Breast epithelium (tissue), 4 donors: Measurements from ENCODE around the gene PNKD. TPM values are rescaled to one million over a fixed set of nuclear protein-coding genes. Genes with fewer than 3 reads are reported as not detected.

ENCODE experiments used
- DNase-seq, 2 donors: peaks; one replicate each; pipeline ENCODE4 v3.0.0-alpha.2; 2019; ENCODE audit warnings: low spot score in 2 of 2
- H3K27ac ChIP-seq, 2 donors: fragments of 200-600 bp; sonication (generic) in 1 of 2; one replicate each; pipeline ENCODE4 v1.5.1; 2016 to 2019; ENCODE audit warnings: mild to moderate bottlenecking in 1 of 2
- H3K27me3 ChIP-seq, 2 donors: fragments of 200-600 bp; sonication (generic) in 1 of 2; one replicate each; pipeline versions ENCODE4 v1.5.1 to v1.6.0; 2017 to 2019; ENCODE audit warnings: control low read depth in 1 of 2, mild to moderate bottlenecking in 1 of 2
- H3K36me3 ChIP-seq: fragments of 200-600 bp; one replicate; pipeline ENCODE4 v1.5.1; 2019
- H3K4me1 ChIP-seq, 2 donors: fragments of 200-600 bp; sonication (generic); one replicate each; pipeline ENCODE4 v1.5.1; 2016 to 2019; ENCODE audit warnings: control low read depth in 1 of 2
- H3K4me3 ChIP-seq, 3 donors: fragments of 200-600 bp; sonication (generic); 1 replicate in 2 of 3; 2 replicates in 1 of 3; pipeline ENCODE4 v1.5.1; 2016 to 2019; ENCODE audit warnings: mild to moderate bottlenecking in 3 of 3, moderate library complexity in 2 of 3
- H3K9me3 ChIP-seq, 2 donors: fragments of 200-600 bp; sonication (generic) in 1 of 2; one replicate each; pipeline ENCODE4 v1.5.1; 2016 to 2019; ENCODE audit warnings: control low read depth in 1 of 2
- POLR2A ChIP-seq: fragments of 450-650 bp; IDR thresholded peaks from one replicate; pipeline ENCODE4 v1.6.1; 2016; ENCODE audit warnings: antibody characterized with exemption, mild to moderate bottlenecking, moderate library complexity
- POLR2AphosphoS5 ChIP-seq, 3 donors: sonication (generic); formaldehyde crosslinking; IDR thresholded peaks; one replicate each; pipeline ENCODE4 v1.6.1; 2017; ENCODE audit warnings: antibody characterized with exemption in 3 of 3
- intact Hi-C: fragments of 100-400 bp; cut with DNase I; formaldehyde crosslinking; loops from one replicate; pipeline ENCODE4 v1.15.1; 2023; ENCODE audit warnings: low total_unique reads
- total RNA-seq, 3 donors: library from RNA; depleted of rRNA; stranded (reverse); fragments of >200 nt; gene quantifications; one replicate each; pipeline ENCODE4 v1.1.0, GENCODE V29; 2016
- TF ChIP-seq, protein P1 (sequence below), 3 donors: fragments of 450-650 bp; IDR thresholded peaks; one replicate each; pipeline ENCODE4 v1.5.1; 2016 to 2017; ENCODE audit warnings: antibody characterized with exemption in 3 of 3, mild to moderate bottlenecking in 3 of 3, moderate library complexity in 3 of 3

The PNKD gene
- total RNA-seq, 3 donors from 2014 or later, result 30.2 to 48.3 (median 35.6) TPM

DNA sequence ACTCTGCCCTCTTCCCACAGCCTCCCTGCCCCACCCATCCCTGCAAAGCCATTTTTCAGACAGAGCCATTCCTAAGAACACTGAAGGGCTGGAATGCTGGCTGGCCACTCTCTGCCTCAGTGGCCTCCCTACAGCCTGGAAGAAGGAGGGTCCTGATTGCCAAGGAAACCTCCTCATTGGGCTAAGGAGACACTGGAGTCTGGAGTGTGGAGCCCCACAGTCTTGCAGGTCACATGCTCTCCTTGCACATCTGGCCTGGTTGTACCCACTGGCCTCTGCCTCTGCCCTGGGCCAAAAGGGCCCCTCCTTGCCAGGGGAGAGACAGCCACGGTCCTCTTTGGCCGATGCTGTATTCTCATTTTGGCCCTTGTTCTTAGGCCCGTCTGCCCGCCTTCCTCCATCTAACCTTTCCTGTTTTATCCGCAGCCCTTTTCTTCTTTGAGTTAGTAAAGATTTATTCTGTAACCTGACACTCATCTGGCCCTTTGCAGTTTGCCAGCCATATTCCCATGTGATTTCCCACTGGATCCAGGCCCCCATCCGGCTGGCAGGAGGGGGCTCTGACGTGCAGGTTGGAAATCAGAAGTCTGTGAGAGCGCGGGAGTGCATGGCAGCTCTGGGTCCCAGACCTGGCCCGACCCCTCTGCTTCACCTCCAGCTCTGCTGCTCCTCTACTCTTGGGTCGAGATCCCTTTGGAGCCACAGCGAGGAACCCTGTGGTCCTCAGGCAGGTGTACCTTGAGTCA is 75.3 kb downstream of the PNKD start:
- H3K27ac ChIP-seq, result no peak overlapping the region
- intact Hi-C loops, result no loop called here
- H3K27me3 ChIP-seq, result no peaks in the 10 kb centered on the region
- H3K9me3 ChIP-seq, result no peaks in the 10 kb centered on the region
- H3K36me3 ChIP-seq, result no peaks in the 10 kb centered on the region
- H3K4me1 ChIP-seq, result no peaks in the 10 kb centered on the region
- no peak overlapping the region for H3K4me3 ChIP-seq
- TF ChIP-seq, protein P1, sequence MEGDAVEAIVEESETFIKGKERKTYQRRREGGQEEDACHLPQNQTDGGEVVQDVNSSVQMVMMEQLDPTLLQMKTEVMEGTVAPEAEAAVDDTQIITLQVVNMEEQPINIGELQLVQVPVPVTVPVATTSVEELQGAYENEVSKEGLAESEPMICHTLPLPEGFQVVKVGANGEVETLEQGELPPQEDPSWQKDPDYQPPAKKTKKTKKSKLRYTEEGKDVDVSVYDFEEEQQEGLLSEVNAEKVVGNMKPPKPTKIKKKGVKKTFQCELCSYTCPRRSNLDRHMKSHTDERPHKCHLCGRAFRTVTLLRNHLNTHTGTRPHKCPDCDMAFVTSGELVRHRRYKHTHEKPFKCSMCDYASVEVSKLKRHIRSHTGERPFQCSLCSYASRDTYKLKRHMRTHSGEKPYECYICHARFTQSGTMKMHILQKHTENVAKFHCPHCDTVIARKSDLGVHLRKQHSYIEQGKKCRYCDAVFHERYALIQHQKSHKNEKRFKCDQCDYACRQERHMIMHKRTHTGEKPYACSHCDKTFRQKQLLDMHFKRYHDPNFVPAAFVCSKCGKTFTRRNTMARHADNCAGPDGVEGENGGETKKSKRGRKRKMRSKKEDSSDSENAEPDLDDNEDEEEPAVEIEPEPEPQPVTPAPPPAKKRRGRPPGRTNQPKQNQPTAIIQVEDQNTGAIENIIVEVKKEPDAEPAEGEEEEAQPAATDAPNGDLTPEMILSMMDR (IDR thresholded peaks at IDR 0.05), result no peak
- no peak for TF ChIP-seq POLR2AphosphoS5 (IDR thresholded peaks at IDR 0.05)
- TF ChIP-seq POLR2A, result no peak
- no peak for DNase-seq

DNA sequence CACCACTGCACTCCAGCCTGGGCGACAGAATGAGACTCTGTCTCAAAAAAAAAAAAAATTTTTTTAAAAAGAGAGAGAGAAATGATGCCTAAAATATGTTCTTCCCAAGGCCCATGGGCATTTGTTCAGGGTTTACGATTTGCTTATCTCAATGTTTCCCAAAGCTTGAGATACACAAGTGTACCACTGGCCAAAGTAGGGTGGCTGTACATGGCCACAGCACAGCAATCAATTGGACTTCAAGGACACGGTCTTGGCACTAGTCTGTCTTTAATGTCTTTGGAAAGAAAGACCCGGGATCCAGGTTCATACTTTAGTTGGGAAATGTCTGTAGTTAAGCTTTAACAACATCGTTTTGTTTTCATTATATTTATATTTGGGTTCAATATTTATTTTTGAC is 76.9 kb downstream of the PNKD start:
- Histone ChIP-seq H3K36me3 (no peaks in the 10 kb centered on the region), H3K4me3 (no peak overlapping the region), H3K27ac (no peak overlapping the region), H3K27me3 (no peaks in the 10 kb centered on the region), H3K4me1 (no peaks in the 10 kb centered on the region), H3K9me3 (peaks cover 0 to 12% of the 10 kb centered on the region in 2 donors)
- intact Hi-C loops, result no loop called here
- TF ChIP-seq, protein P1 (IDR thresholded peaks at IDR 0.05), result no peak
- TF ChIP-seq POLR2AphosphoS5 (IDR thresholded peaks at IDR 0.05), result no peak
- no peak for TF ChIP-seq POLR2A
- no peak for DNase-seq

DNA sequence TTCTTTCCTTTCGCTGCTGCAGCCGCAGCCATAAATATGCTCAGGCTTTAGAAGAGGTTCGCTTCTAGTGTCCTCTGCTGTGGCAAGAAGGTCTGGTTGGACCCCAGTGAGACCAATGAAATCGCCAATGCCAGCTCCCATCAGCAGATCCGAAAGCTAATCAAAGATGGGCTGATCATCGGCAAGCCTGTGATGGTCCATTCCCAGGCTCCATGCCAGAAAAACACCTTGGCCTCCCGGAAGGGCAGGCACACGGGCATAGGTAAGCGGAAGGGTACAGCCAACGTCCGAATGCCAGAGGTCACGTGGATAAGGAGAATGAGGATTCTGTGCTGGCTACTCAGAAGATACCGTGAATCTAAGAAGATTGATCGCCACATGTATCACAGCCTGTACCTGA is 83.7 kb downstream of the PNKD start:
- Histone ChIP-seq H3K36me3 (no peaks in the 10 kb centered on the region), H3K9me3 (peaks cover 0 to 12% of the 10 kb centered on the region in 2 donors), H3K27ac (no peak overlapping the region), H3K4me1 (no peaks in the 10 kb centered on the region), H3K4me3 (no peak overlapping the region), H3K27me3 (no peaks in the 10 kb centered on the region)
- TF ChIP-seq POLR2AphosphoS5 (IDR thresholded peaks at IDR 0.05), result no peak
- TF ChIP-seq, protein P1 (IDR thresholded peaks at IDR 0.05), result no peak
- no peak for TF ChIP-seq POLR2A
- intact Hi-C loops, result no loop called here
- DNase-seq, result no peak

DNA sequence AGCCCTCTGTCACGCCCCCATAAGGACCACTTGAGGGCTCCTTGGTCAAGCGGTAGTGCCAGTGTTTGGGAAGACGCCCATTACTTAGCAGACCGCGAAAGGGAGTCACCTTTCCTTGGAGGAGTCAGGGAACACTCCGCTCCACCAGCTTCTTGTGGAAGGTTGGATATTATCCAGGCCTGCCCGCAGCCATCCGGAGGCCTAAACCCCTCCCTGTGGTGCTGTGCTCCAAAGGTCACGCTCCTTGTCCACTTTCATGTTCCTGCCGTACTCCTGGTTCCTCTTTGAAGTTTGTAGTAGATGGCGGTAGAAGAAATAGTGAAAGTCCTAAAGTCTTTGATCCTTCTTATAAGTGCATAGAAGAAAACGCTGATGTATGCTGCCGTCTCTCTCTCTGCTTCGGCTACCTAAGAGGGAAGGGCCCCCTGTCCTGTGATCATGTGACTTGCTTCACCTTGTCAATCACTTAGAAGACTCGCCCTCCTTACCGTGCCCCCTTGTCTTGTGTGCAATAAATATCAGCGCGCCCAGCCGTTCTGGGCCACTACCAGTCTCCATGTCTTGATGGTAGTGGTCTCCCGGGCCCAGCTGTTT is 84.6 kb downstream of the PNKD start:
- no peak for DNase-seq
- Histone ChIP-seq H3K9me3 (peaks cover 0 to 12% of the 10 kb centered on the region in 2 donors), H3K27me3 (no peaks in the 10 kb centered on the region), H3K4me1 (no peaks in the 10 kb centered on the region), H3K36me3 (no peaks in the 10 kb centered on the region), H3K4me3 (no peak overlapping the region), H3K27ac (no peak overlapping the region)
- TF ChIP-seq POLR2AphosphoS5 (IDR thresholded peaks at IDR 0.05), result no peak
- TF ChIP-seq, protein P1 (IDR thresholded peaks at IDR 0.05), result no peak
- no peak for TF ChIP-seq POLR2A
- intact Hi-C loops, result loop anchor here (5.0 kb wide), 1 partner anchor 1242 kb away; the partner anchor contains the start of gene STK11IP
